Stimulated activated naive B cell treated with anti-CD40 and anti-IgM and Interleukin-4, amounts not matched to agents 10 μg/mL and 1 μg/mL and 100 μg/mL, for 72 hours (primary cell): Measurements from ENCODE around the gene GFM1.
"Not testable (repeated sequence)": the region's sequence is repeated elsewhere in the genome, so short reads cannot be mapped to it uniquely, and the experiment has no call there.

Experiments used
- ATAC-seq, 2 donors: fragments of 150-1000 bp; cut with Tn5 transposase; replicated peaks; 2 replicates each; pipeline ENCODE4 v1.10.0; 2021; ENCODE audit warnings: moderate library complexity in 1 of 2
- DNase-seq: peaks from one replicate; pipeline ENCODE4 v3.0.0; 2021
- H3K27ac Mint-ChIP-seq: one replicate; pipeline ENCODE4 v1.8.0; 2022; ENCODE audit warnings: mild to moderate bottlenecking, mixed read lengths
- H3K27me3 Mint-ChIP-seq, 2 donors: one replicate each; pipeline ENCODE4 v1.8.0; 2022; ENCODE audit warnings: mixed read lengths in 2 of 2
- H3K36me3 Mint-ChIP-seq, 2 donors: one replicate each; pipeline ENCODE4 v1.8.0; 2022; ENCODE audit warnings: mixed read lengths in 2 of 2, mild to moderate bottlenecking in 1 of 2
- H3K4me1 Mint-ChIP-seq, 2 donors: one replicate each; pipeline ENCODE4 v1.8.0; 2022; ENCODE audit warnings: mixed read lengths in 2 of 2, mild to moderate bottlenecking in 1 of 2
- H3K4me3 Mint-ChIP-seq, 2 donors: one replicate each; pipeline ENCODE4 v1.8.0; 2022; ENCODE audit warnings: mild to moderate bottlenecking in 2 of 2, mixed read lengths in 2 of 2, moderate library complexity in 1 of 2
- H3K9me3 Mint-ChIP-seq, 2 donors: one replicate each; pipeline ENCODE4 v1.8.0; 2022; ENCODE audit warnings: mixed read lengths in 2 of 2, mild to moderate bottlenecking in 1 of 2

GFM1 gene

GRCh38 chr3:158660711-158661110, 16.4 kb downstream of the GFM1 start:
- Mint-ChIP-seq H3K27me3 (no peaks in the 10 kb centered on the region), H3K27ac (no peak overlapping the region), H3K4me3 (no peak overlapping the region), H3K36me3 (peaks cover 7 to 44% of the 10 kb centered on the region in 2 donors), H3K9me3 (no peaks in the 10 kb centered on the region), H3K4me1 (no peaks in the 10 kb centered on the region)
- DNase-seq (no peak), ATAC-seq (no peak)

GRCh38 chr3:158663246-158663645, 18.9 kb downstream of the GFM1 start:
- H3K27me3 Mint-ChIP-seq: no peaks in the 10 kb centered on the region
- peaks cover 10 to 31% of the 10 kb centered on the region in 2 donors for H3K36me3 Mint-ChIP-seq
- ATAC-seq (no peak), DNase-seq (no peak)
- no peak overlapping the region for H3K27ac Mint-ChIP-seq
- H3K9me3 Mint-ChIP-seq: no peaks in the 10 kb centered on the region
- H3K4me1 Mint-ChIP-seq: no peaks in the 10 kb centered on the region
- no peak overlapping the region for H3K4me3 Mint-ChIP-seq

DNA sequence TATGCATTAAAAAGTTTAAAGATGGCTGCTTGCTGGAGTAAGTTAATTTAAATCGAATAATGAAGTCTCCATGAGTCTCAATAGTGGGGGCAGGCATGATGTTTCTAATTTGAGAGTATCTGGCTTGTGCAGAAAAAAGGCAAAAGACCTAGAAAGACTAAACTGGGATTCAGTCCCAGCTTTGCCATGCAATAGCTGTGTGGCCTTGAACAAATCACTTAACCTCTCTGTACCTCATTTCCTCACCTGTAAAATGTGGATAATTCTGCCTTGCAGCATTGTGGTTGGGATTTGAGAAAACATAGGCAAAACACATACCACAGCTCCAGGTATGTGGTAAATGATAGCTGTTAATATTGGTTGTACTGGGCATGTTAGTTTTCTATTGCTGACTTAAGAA, 19.5 kb downstream of the GFM1 start:
- no peak overlapping the region for H3K27ac Mint-ChIP-seq
- H3K9me3 Mint-ChIP-seq: no peaks in the 10 kb centered on the region
- peaks cover 10 to 36% of the 10 kb centered on the region in 2 donors for H3K36me3 Mint-ChIP-seq
- no peak overlapping the region for H3K4me3 Mint-ChIP-seq
- H3K27me3 Mint-ChIP-seq: no peaks in the 10 kb centered on the region
- ATAC-seq (no peak), DNase-seq (no peak)
- no peaks in the 10 kb centered on the region for H3K4me1 Mint-ChIP-seq

GRCh38 chr3:158666416-158666815, 22.1 kb downstream of the GFM1 start:
- ATAC-seq (no peak), DNase-seq (no peak)
- no peaks in the 10 kb centered on the region for H3K9me3 Mint-ChIP-seq
- peaks cover 0 to 2% of the 10 kb centered on the region in 2 donors for H3K4me1 Mint-ChIP-seq
- peaks cover 10 to 37% of the 10 kb centered on the region in 2 donors for H3K36me3 Mint-ChIP-seq
- H3K4me3 Mint-ChIP-seq: no peak overlapping the region
- no peaks in the 10 kb centered on the region for H3K27me3 Mint-ChIP-seq
- no peak overlapping the region for H3K27ac Mint-ChIP-seq

DNA sequence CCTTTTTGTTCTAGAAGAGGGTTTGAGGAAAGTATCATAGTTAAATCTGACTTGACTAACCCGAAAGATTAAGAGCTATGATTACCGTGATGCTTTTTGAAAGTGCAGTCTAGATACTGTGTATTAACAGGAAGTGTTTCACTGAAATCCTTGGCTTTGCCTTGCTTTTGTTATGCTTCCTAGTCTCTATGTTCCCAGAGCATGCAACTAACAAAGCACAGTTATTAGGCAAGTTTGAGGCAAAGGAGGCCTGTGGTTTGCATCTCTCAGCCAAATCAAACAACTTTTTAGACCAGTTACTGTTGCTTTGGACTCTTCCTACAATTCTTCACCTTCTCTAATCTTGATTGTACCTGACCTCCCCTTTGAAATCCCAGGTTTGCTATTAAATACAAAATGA, 24.2 kb downstream of the GFM1 start:
- Mint-ChIP-seq H3K27me3 (no peaks in the 10 kb centered on the region), H3K36me3 (peaks cover 13 to 33% of the 10 kb centered on the region in 2 donors), H3K4me1 (peaks cover 12 to 16% of the 10 kb centered on the region in 2 donors), H3K9me3 (no peaks in the 10 kb centered on the region), H3K27ac (no peak overlapping the region), H3K4me3 (no peak overlapping the region)
- DNase-seq: no peak
- no peak for ATAC-seq

DNA sequence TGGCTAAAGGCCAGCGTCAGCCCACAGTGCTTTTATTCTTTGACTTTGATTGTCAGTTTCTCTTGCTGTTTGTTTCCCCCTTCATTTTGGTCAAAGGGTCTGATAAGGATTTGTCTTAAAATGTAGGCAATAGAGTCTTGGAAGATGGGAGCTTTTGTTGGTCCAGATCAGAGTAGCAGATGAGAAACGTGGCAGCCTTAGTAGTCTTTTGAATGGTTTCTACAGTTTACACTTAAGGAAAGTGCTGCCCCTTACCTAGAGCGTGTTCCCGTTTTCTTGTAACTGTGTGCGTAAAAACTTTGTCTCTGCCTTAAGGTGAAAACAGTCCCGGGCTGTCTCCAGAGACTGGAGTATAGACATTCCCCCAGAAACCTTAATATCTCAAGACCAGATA, 27.5 kb downstream of the GFM1 start:
- H3K36me3 Mint-ChIP-seq: peaks cover 10 to 24% of the 10 kb centered on the region in 2 donors

DNA sequence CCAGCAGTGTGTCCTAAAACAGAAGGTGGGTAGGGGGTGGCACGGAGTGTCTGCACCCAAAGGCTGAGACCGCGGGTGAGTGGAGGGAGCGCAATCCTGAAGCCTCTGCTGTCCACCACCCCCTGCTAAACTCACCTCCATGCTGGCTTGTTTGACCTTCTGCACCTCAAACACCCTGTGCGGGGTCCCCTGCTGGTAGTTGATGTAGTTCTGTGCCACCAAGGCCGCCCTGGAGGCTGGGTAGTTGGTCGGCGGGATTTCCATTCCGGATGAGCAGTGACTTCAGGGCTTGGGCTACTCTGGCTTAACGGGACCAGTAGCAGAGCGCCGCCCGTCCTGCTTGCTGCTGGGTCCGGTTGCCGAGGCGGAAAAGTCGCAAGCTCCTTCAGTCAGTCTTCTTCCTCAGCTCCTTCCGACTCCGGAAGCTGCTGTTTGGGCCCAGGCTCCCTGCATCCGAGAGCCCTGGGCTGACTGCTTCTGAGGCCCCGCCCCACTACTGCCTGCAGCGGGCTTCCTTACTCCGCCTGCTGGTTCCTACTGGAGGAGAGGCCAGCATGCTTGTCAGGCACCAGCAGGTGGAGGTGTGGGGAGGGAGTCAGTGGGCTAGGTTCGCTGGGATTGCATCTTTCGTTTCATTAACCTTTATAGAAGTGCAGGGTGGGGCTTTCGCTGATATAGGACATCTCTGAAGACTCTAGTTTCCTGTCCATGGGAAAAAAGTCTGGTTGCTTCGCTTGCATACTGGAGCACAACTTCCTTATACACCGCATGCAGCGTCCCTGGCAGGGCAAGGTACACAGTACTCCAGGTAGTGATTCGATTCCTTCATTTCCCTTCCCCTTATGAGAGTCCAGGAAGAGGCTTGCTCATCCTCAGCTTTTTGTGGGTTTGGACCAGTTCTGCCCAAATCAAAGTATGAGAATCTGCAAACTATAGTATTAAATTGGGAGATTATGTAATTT, 28.2 kb downstream of the GFM1 start, which contains the start of gene LXN:
Gene LXN (minus strand): TSS at position 434 of the 962 bp plus-strand sequence. CDS start 170 bp downstream, at position 264.
- DNase-seq (peak; percentile 72), ATAC-seq (peak; percentile 97 to 99)
- H3K9me3 Mint-ChIP-seq: no peaks in the 10 kb centered on the region
- H3K4me1 Mint-ChIP-seq: peaks cover 12 to 16% of the 10 kb centered on the region in 2 donors
- peak within 1 kb of the TSS; percentile 87 to 92 for H3K4me3 Mint-ChIP-seq
- peak within 1 kb of the TSS; percentile 96 for H3K27ac Mint-ChIP-seq
- no peaks in the 10 kb centered on the region for H3K27me3 Mint-ChIP-seq
- peaks cover 11 to 29% of the 10 kb centered on the region in 2 donors for H3K36me3 Mint-ChIP-seq

More for the DNA sequence above, 27.5 kb downstream of the GFM1 start:
- H3K4me3 Mint-ChIP-seq: peak overlapping the region; percentile 87 to 92
- H3K27ac Mint-ChIP-seq: peak overlapping the region; percentile 96
- H3K27me3 Mint-ChIP-seq: no peaks in the 10 kb centered on the region
- DNase-seq: no peak
- ATAC-seq: peak; percentile 15 to 41
- peaks cover 12 to 16% of the 10 kb centered on the region in 2 donors for H3K4me1 Mint-ChIP-seq
- no peaks in the 10 kb centered on the region for H3K9me3 Mint-ChIP-seq

DNA sequence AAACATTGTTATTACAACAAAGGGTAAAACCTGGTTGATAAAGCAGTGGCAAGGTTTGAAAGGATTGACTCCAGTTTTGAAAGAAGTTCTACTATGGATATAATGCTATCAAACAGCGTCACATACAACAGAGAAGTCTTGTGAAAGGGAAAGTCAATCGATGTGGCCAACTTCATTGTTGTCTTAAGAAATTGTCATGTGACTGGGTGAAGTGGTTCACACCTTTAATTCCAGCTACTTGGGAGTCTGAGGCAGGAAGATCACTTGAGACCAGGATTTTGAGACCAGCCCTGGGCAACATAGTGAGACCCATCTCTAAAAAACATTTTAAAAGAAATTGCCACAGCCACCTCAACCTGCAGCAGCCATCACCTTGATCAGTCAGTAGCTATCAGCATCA, 34.4 kb downstream of the GFM1 start:
- Mint-ChIP-seq H3K27me3 (no peaks in the 10 kb centered on the region), H3K9me3 (no peaks in the 10 kb centered on the region), H3K4me3 (no peak overlapping the region), H3K36me3 (peaks cover 8 to 29% of the 10 kb centered on the region in 2 donors), H3K4me1 (no peaks in the 10 kb centered on the region), H3K27ac (no peak overlapping the region)
- ATAC-seq (no peak), DNase-seq (no peak)

DNA sequence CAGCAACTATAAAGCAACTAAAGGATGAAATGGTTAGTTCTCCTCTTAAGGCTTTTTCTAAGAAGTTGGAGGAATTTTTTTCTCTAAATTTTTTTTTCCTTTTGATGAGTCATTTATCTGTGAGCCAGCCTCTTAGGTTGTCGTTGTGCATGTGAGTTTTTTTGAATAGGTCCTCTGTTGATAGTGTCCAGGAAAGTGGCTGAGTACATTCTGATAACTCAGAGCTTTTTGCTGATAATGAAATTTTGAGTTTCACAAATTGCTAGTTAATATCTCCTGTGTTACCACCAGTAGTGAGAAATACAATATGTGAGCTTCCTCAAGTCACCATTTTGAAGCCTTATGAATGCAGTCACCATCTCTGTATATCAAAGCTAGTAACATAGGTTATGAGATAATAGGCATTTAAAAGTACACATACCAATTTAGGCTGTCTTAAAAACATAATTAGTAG, 35.2 kb downstream of the GFM1 start:
- ATAC-seq (no peak), DNase-seq (no peak)
- Mint-ChIP-seq H3K4me3 (no peak overlapping the region), H3K9me3 (no peaks in the 10 kb centered on the region), H3K36me3 (peaks cover 10 to 27% of the 10 kb centered on the region in 2 donors), H3K27me3 (no peaks in the 10 kb centered on the region), H3K4me1 (no peaks in the 10 kb centered on the region), H3K27ac (no peak overlapping the region)

- Mint-ChIP-seq H3K9me3 (no peaks in the 10 kb centered on the region), H3K4me1 (no peaks in the 10 kb centered on the region), H3K4me3 (no peak overlapping the region), H3K27ac (no peak overlapping the region), H3K36me3 (peaks cover 11 to 31% of the 10 kb centered on the region in 2 donors), H3K27me3 (no peaks in the 10 kb centered on the region)
- ATAC-seq: no peak
- DNase-seq: no peak
These were observed 36.5 kb downstream of the GFM1 start for GRCh38 chr3:158680861-158681260.

- ATAC-seq: no peak
- Mint-ChIP-seq H3K27ac (no peak overlapping the region), H3K4me3 (no peak overlapping the region), H3K9me3 (no peaks in the 10 kb centered on the region), H3K27me3 (no peaks in the 10 kb centered on the region), H3K4me1 (peaks cover 2 to 5% of the 10 kb centered on the region in 2 donors), H3K36me3 (peaks cover 9 to 23% of the 10 kb centered on the region in 2 donors)
- no peak for DNase-seq
These were observed 39.1 kb downstream of the GFM1 start for GRCh38 chr3:158683230-158683962.

DNA sequence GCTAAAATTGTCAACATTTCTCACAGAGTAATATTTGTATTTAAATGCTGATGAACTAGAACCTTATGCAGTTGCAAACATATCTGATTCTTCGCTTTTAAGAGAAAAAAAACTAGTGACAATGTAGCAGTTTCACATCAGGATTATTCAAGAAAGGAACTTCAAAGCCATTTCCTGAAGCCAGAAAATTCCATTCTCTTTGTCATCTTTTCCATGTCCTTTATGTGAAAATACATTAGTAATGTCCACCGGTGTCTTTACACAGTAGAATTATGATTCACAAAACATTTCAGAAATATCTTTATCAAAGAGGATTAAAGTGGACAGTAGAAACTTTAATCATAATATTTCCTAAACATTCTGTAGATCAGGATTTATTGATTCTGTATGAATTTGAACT, 40.8 kb downstream of the GFM1 start:
- DNase-seq (no peak), ATAC-seq (no peak)
- Mint-ChIP-seq H3K27me3 (no peaks in the 10 kb centered on the region), H3K27ac (no peak overlapping the region), H3K36me3 (peaks cover 12 to 23% of the 10 kb centered on the region in 2 donors), H3K4me1 (peaks cover 2 to 5% of the 10 kb centered on the region in 2 donors), H3K9me3 (no peaks in the 10 kb centered on the region), H3K4me3 (no peak overlapping the region)

DNA sequence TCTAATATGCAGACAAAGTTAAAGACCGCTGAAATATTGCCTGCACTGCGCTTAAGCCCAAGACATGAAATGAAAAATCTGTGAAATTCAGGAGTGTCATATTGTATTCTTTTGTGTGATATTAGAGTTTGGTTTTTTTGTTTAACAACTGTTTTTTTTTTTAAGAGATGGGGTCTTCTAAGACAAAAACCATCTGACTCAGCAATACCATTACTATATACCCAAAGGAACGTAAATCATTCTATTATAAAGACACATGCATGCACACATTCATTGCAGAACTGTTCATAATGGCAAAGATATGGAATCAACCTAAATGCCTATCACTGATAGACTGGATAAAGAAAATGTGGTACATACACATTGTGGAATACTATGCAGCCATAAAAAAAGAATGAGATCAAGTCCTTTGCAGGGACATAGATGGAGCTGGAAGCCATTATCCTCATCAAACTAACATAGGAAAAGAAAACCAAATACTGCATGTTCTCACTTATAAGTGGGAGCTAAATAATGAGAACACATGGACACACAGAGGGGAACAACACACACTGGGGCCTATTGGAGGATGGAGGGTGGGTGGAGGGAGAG, 49.6 kb downstream of the GFM1 start:
- not testable (repeated sequence) for H3K27ac Mint-ChIP-seq, DNase-seq, ATAC-seq, H3K27me3 Mint-ChIP-seq, H3K4me3 Mint-ChIP-seq, H3K4me1 Mint-ChIP-seq, H3K9me3 Mint-ChIP-seq
- peaks cover 41 to 48% of the 10 kb centered on the region in 2 donors for H3K36me3 Mint-ChIP-seq

DNA sequence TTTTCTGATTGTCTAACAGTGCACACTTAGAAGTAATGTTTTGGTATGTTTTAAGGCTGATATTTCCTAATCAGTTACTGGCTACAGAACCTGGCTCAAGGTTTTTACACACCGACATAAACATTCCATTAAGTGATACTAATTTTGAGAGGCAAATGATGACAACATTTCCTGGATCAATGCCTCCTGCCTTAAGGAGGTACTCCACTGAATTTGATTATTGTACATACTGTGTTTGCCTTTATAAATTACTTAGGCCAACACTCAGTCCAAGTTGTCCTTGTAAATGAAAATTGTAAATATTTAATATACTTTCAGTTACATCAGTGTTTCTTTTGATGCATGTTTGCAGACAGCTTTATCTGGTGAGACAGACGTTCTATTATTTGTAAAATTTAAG, 52.3 kb downstream of the GFM1 start:
- DNase-seq (no peak), ATAC-seq (no peak)
- Mint-ChIP-seq H3K36me3 (peaks cover 34 to 46% of the 10 kb centered on the region in 2 donors), H3K9me3 (no peaks in the 10 kb centered on the region), H3K4me3 (no peak overlapping the region), H3K27me3 (no peaks in the 10 kb centered on the region), H3K27ac (no peak overlapping the region), H3K4me1 (no peaks in the 10 kb centered on the region)
